ENCODE measurements around the gene FIGN. TPM values are rescaled to one million over a fixed set of nuclear protein-coding genes. Genes with fewer than 3 reads are reported as not detected.

Gene FIGN
- total and polyA plus RNA-seq, 2 donors from 2014 or later = 1.1 to 8.0 TPM

GRCh38 chr2:163604941-163605555 is 130.8 kb downstream of the FIGN start:
- Histone ChIP-seq H3K9ac (ENCODE audit: low read length in 3 of 3) (no peak overlapping the region), H3K4me1 (ENCODE audit: control insufficient read depth in 2 of 3, insufficient read depth in 2 of 3, low read depth in 1 of 3, low read length in 3 of 3) (no peaks in the 10 kb centered on the region), H3K27me3 (ENCODE audit: control insufficient read depth, insufficient read depth, low read length) (no peaks in the 10 kb centered on the region), H3K36me3 (ENCODE audit: control insufficient read depth in 2 of 3, insufficient read depth in 3 of 3, low read length in 3 of 3) (no peaks in the 10 kb centered on the region), H3K4me3 (ENCODE audit: low read length in 3 of 3) (no peak overlapping the region), H3K9me3 (ENCODE audit: control insufficient read depth in 2 of 3, insufficient read depth in 1 of 3, low read length in 3 of 3) (no peaks in the 10 kb centered on the region), H3K27ac (ENCODE audit: low read depth in 2 of 2, low read length in 2 of 2) (no peak overlapping the region)
- intact Hi-C loops (cut with DNase I) = no loop called here
- FAIRE-seq (no peak), DNase-seq (no peak)
- TF ChIP-seq, protein P1, sequence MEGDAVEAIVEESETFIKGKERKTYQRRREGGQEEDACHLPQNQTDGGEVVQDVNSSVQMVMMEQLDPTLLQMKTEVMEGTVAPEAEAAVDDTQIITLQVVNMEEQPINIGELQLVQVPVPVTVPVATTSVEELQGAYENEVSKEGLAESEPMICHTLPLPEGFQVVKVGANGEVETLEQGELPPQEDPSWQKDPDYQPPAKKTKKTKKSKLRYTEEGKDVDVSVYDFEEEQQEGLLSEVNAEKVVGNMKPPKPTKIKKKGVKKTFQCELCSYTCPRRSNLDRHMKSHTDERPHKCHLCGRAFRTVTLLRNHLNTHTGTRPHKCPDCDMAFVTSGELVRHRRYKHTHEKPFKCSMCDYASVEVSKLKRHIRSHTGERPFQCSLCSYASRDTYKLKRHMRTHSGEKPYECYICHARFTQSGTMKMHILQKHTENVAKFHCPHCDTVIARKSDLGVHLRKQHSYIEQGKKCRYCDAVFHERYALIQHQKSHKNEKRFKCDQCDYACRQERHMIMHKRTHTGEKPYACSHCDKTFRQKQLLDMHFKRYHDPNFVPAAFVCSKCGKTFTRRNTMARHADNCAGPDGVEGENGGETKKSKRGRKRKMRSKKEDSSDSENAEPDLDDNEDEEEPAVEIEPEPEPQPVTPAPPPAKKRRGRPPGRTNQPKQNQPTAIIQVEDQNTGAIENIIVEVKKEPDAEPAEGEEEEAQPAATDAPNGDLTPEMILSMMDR (IDR thresholded peaks at IDR 0.05; ENCODE audit: borderline replicate concordance, extremely low read depth, insufficient read depth) = no peak

DNA sequence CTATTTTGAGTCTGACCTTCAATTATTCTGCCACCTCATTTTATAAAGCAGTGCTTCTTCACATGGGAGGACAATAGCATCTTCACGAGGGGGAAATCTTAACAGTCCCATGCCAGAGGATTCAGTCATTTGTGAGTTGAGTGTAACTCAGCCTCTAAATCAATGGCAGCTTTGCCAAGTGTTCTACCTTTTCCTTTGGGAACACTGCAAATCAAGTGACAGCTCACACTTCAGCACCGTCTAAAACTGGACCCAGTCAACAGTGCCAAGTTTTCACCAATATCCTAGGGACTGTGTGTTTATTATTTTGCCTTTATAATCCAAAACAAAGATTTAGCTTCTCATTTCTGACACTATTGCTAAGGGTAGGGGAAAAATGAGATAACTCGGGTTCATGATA is 133.6 kb downstream of the FIGN start:
- no peak for FAIRE-seq
- TF ChIP-seq, protein P1 (IDR thresholded peaks at IDR 0.05; ENCODE audit: borderline replicate concordance, extremely low read depth, insufficient read depth) = no peak

DNA sequence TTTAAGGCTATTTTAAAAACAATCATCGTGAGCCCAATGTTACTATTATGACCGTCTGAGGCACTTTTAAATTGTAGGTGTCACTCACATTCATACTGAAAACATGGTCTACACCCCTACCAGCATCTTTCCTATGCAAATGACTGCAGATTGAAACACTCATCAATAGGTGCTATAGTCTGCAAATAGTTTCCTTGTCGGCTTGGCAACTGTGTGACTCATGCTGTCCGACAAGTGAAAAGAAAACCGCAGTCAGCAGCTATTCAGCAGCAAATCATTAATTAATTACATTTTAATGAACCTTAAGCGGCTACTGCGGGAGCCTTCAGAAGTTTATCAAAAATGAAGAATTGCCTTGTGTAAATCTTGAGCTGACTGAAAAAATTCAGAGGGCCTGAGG is 134.4 kb downstream of the FIGN start:
- intact Hi-C loops (cut with DNase I) = no loop called here
- peak in 2 of 5 donors; percentile 35 to 55 for DNase-seq

More for the DNA sequence above, 133.6 kb downstream of the FIGN start:
- no peaks in the 10 kb centered on the region for H3K36me3 ChIP-seq (ENCODE audit: control insufficient read depth in 2 of 3, insufficient read depth in 3 of 3, low read length in 3 of 3)
- no peaks in the 10 kb centered on the region for H3K9me3 ChIP-seq (ENCODE audit: control insufficient read depth in 2 of 3, insufficient read depth in 1 of 3, low read length in 3 of 3)
- H3K27ac ChIP-seq (ENCODE audit: low read depth in 2 of 2, low read length in 2 of 2) = no peak overlapping the region
- no peak overlapping the region for H3K4me3 ChIP-seq (ENCODE audit: low read length in 3 of 3)
- no peaks in the 10 kb centered on the region for H3K4me1 ChIP-seq (ENCODE audit: control insufficient read depth in 2 of 3, insufficient read depth in 2 of 3, low read depth in 1 of 3, low read length in 3 of 3)
- H3K27me3 ChIP-seq (ENCODE audit: control insufficient read depth, insufficient read depth, low read length) = no peaks in the 10 kb centered on the region
- DNase-seq = no peak
- no peak overlapping the region for H3K9ac ChIP-seq (ENCODE audit: low read length in 3 of 3)
- intact Hi-C loops (cut with DNase I) = no loop called here

More for the DNA sequence above, 134.4 kb downstream of the FIGN start:
- no peak overlapping the region for H3K27ac ChIP-seq (ENCODE audit: low read depth in 2 of 2, low read length in 2 of 2)
- TF ChIP-seq, protein P1 (IDR thresholded peaks at IDR 0.05; ENCODE audit: borderline replicate concordance, extremely low read depth, insufficient read depth) = no peak
- no peaks in the 10 kb centered on the region for H3K27me3 ChIP-seq (ENCODE audit: control insufficient read depth, insufficient read depth, low read length)
- H3K4me1 ChIP-seq (ENCODE audit: control insufficient read depth in 2 of 3, insufficient read depth in 2 of 3, low read depth in 1 of 3, low read length in 3 of 3) = no peaks in the 10 kb centered on the region
- no peak overlapping the region for H3K9ac ChIP-seq (ENCODE audit: low read length in 3 of 3)
- H3K9me3 ChIP-seq (ENCODE audit: control insufficient read depth in 2 of 3, insufficient read depth in 1 of 3, low read length in 3 of 3) = no peaks in the 10 kb centered on the region
- H3K4me3 ChIP-seq (ENCODE audit: low read length in 3 of 3) = no peak overlapping the region
- H3K36me3 ChIP-seq (ENCODE audit: control insufficient read depth in 2 of 3, insufficient read depth in 3 of 3, low read length in 3 of 3) = no peaks in the 10 kb centered on the region
- FAIRE-seq = no peak

Data from kidney (tissue), 14 donors.